Measurements from ENCODE around the gene CNTNAP2.

GRCh38 chr7:148127374-148127773, 2010.8 kb downstream of the CNTNAP2 start:
- TF ChIP-seq CTCF (IDR thresholded peaks at IDR 0.05; ENCODE audit: insufficient read depth, low read length, poor library complexity, severe bottlenecking) (no peak), EZH2phosphoT487 (conservative IDR thresholded peaks at IDR 0.05; ENCODE audit: low read length) (no peak)
